Amniotic stem cell (primary cell): ENCODE measurements around the gene PRKCB.
"Not testable (repeated sequence)": the region's sequence is repeated elsewhere in the genome, so short reads cannot be mapped to it uniquely, and the experiment has no call there.

Experiments
- DNase-seq: peaks from one replicate; lab custom pipeline; 2025; lab: John Stamatoyannopoulos, UW

The PRKCB gene

DNA sequence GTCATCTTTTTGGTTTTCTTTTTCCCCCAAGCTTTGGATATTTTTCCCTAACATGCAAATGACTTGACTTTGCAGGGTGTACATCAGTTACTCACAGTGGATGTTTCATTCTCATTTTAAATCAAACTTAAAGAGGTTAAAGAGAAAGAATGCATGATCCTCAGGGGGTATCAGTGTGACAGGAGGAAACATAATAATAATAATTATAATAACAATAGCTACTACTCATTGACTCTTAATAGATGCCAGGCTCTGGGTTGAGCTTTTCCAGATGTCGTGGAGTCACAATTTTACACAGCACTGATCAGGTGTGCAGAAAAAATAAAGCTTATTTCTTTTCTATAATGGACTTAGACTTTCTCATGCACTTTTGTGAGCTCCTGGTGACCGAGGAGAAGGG, 263.1 kb downstream of the PRKCB start:
- no peak for DNase-seq

DNA sequence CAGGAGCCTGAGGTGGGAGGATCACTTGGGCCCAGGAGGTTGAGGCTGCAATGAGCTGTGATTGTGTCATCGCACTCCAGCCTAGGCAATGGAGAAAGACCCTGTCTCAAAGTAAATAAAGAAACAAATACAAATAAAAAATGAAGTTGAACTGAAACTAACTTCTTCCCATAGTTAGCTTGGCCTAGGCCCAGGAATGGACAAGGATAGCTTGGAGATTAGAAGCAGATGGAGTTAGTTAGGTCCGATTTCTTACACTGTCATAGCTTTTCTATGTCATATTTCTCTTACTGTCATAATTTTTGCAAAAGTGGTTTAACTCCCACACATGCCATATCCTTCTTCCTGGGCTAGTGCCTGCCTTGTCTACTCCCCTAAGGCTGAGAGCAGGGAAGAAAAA, 265.6 kb downstream of the PRKCB start:
- DNase-seq = no peak

DNA sequence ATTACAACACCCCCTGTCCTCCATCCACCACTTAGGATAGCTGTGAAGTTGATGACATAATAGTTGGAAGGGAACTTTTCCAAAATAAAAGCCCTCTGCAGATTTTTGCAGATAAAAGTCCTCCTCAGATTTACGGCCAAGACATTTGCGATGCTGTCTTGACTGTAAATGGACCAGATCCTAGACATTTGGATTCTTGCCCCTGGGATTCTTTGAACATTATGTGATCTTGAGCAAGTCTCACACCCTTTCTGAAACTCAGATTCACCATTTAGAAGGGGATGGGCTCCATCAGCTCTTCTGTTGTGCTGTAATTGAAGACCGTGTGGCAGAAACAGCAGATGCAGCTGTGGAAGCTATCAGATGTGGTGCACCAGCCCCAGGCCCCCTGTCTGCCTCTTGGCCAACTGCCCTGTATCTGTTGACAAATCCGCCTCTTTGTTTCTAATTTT, 266.5 kb downstream of the PRKCB start:
- DNase-seq = no peak

DNA sequence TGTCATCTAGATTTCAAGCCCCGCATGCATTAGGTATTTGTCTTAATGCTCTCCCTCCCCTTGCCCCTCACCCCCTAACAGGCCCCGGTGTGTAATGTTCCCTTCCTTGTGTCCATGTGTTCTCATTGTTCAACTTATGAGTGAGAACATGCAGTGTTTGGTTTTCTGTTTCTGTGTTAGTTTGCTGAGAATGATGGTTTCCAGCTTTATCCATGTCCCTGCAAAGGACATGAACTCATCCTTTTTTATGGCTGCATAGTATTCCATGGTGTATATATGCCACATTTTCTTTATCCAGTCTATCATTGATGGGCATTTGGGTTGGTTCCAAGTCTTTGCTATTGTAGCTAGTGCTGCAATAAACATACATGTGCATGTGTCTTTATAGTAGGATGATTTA, 269.7 kb downstream of the PRKCB start:
- DNase-seq = not testable (repeated sequence)

DNA sequence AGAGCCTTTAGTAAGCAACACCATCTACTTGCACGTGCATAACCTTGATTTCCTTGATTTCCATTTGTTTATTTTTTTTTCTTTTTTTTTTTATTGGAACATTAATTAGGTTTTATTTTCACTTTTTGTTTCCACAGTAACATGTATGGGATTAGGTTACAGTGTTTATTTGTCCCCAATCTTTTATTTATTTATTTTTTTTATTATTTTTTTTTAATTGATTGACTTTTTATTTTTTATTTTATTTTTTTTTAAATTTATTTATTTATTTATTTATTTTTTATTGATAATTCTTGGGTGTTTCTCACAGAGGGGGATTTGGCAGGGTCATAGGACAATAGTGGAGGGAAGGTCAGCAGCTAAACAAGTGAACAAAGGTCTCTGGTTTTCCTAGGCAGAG, 272.3 kb downstream of the PRKCB start:
- DNase-seq = not testable (repeated sequence)

DNA sequence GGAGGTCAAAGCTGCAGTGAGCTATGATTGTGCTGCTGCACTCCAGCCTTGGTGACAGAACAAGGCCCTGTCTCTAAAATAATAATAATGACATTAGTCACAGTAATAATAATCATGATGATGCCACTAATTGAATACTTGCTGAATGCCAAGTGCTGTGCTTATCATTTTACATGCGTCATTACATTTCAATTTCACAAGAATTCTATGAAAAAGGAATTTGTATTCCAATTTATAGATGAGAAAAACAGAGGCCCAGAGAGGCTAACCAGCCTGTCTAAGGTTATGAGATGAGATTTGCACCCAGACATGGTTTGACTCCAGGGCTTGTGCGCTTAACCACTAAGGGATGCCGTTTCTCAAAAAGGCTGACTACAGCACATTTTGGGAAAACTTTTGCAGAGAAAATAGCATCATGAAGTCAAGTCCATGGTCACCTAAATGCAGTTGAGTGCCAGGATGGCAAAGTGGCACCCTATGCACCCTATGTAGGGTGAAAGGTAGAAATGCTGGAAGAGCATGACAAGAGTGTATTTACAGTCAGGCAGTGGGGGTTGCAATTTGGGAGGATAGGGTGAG, 276.0 kb downstream of the PRKCB start:
- DNase-seq = no peak

DNA sequence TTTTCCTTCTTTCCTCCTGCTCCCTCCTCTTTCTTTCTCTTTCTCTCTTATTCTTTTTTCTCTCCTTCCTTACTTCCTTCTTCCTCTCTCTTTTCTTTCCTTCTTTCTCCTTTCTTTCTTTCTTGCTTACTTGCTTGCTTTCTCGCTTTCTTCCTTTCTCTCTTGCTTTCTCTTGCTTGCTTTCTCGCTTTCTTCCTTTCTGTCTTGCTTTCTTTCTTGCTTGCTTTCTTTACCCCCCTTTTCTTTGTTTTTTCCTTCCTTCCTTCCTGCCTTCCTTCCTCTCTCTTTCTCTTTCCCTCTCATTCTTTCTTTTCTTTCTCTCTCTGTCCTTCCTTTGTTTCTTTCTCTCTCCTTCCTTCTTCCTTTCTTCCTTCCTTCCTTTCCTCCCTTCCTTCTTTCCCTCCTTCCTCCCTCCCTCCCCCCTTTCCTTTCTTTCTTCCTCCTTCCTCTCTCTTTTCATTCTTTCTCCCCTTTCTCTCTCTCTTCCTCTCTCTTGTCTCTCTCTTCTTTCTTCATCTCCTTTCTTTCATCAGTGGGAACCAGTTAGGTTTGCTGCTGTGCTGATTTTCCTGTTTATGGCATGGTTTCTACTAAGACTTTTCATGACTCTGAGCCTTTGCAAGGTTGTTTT, 277.4 kb downstream of the PRKCB start:
- no peak for DNase-seq

DNA sequence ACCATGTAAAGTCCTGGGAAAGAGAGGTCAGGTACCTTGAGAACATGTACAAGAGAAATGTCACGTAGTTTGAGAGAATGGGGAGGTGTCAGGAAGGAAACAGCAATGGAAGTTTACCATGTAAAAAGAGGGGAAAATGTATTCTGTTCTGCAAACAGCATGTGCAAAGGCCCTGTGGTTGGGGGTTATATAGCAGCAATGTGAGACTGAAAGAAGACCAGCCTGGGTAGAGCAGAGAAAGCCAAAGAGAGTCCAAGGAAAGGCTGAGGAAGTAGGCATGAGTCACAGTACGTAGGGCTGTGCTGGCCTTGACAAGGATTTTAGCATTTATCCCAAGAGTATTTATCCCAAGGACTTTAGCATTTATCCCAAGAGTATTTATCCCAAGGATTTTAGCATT, 279.1 kb downstream of the PRKCB start:
- DNase-seq = no peak

DNA sequence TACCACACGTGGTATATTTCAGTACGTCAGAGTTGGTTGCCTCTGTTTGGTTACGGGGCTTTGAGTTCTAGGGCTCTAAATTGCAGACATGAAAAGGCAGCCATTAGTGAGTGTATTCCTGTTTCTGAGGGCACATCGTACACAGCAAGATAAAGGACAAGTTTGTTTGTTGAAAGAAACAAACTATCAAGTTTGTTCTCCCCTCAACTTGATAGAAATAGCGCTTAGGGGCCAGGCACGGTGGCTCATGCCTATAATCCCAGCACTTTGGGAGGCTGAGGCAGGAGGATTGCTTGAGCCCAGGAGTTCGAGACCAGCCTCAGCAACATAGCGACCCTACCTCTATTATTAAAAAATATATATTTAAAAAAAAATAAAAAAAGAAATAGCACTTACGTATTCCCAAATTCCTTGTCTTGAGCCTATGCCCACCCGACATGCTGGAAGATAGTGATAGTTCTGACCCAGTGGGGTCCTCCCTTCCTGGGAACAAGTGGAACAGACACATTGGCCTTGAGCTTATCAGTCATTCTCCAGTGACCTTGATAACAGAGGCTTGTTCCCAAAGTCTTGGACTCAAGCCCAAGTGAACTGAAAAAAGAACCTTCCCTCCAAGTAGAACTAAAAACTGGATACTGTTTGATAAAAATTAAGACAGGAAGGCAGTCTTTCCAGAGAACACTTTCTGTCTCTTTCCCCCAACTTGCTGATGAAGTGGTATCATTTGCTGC, 280.4 kb downstream of the PRKCB start:
- DNase-seq = no peak

DNA sequence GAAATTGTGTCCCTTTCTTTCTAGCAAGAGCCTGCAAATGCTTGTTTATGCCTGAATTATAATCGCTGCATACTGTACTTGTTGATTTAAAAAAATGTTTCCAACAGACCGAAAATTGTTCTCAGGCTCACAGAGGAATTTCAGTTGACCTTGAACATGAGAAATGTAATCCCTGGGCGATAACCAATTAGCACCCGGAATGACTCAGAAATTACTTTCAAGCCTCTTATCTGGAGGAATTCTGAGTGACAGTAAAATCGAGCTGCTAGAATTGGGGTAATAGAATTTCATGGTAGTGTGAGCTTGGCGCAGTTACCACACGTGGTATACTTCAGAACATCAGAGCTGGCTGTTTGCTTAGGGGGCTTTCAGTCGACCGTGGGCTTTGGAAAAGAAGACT, 281.2 kb downstream of the PRKCB start:
- DNase-seq = no peak

DNA sequence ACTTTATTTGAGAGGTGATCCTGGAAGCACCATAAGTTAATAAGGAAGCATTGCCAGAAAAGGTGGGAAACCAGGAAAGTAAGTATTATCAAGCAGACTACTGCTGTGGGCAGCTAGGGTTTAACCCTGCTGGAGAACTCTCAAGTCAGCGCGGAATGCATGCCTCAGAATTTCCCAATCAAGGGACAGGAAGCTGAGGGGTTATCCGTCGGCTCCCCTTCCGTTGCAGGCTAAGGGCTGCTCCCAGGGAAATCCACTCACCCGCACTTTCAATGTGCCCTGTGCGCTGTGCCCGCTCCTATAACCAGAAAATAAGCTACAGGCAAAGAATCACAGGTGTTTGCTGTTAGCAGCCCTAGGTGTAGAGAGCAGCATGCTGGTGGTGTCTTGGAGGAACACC, 281.9 kb downstream of the PRKCB start:
- no peak for DNase-seq

DNA sequence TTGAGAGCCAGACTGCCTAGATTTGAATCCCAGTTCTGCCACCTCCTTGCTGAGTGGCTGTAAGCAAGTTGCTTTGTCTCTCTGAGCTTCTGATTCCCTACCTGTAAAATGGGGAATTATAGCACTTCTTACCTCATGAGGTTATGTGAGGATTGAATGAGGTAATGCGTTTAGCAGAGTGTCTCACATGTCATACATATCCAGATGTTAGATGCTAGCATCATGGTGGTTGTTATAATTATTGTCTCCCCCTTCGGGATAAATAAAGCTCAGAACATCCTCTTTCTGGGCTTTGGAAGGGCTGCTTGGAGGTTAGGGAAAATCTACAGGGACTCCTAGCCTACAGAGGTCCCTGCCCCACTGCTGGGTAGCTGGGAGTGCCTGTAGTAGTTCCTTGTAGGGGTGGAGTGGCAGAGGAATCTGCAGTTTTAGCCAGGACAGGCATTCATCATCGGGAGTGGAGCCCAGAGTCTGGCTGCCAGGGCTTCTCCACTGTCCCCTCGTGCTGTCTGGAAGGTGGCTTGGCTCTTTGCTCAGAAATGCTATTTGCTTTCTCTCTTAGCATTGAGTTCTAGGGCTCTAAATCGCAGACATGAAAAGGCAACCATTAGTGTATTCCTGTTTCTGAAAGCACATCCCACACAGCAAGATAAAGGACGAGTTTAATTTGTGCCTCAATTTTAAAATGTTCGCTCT, 282.5 kb downstream of the PRKCB start:
- DNase-seq = no peak

DNA sequence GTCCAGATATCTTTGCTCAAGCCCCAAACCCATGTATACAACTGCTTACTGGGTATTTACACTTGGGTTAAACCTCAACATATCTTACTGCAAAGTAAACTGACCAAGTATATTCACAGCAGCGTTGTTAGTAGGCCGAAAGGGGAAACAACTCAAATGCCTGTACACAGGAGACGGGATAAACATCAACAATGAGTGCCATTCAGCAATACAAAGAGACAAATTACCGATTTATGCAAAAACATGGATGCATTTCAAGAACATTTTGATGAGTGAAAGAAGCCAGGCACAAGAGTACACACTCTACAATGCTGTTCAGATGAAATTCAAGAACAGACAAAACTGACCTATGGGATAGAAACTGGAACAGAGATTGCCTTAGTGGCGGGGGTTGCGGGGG, 284.0 kb downstream of the PRKCB start:
- no peak for DNase-seq

DNA sequence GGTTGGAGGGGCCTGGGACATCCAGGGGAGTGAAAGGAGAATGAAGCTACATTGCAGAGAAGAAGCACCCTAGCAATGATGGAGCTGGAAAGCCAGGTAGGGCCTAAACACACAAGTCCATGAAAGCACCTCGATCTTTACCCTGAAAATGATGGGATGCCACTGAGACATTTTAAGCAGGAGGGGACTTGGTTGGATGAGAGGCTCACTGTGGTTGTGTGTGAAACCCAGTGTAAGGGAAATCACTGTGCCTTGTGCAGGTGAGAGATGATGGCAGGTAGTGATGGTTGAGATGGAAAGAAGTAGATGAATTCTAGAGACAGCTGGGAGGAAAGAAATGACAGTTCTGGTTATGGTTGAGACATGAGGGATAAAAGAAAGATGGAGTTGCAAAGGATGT, 287.5 kb downstream of the PRKCB start:
- no peak for DNase-seq

DNA sequence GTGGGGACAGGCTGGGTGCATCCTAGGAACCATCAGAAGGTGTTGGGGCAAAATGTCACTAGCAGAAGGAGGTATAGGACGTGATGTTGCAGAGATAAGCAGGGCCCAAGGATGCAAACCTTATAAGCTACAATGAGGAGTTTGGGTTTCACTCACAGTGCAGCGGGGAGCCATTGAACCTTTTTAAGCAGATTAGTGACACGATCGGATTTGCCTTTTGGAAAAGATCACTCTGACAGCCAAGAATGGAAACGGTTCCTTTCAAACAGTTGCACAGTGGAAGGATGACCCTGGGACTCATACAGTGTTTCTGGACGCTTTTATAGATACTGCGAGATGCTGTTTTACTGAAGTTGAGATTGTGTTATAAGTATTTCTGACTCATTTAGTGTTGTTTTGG, 288.5 kb downstream of the PRKCB start:
- DNase-seq = no peak

DNA sequence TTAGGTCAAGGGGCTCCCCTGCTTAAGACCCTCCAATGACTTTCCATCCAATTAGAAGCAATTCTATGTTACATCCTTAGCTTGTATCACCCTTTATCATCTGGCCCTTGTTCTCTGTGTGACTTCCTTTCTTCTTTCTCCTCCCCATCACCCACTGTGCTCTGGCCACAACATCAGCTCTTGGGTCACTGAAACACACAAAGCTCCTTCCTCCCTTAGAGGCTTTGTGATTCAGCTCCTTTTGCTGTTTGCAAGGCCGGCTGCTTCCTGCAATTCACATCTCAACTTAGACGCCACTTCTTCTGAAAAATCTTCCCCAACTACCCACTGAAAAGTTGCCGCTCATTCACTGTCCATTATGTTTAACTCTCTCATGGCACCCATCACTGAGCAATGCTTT, 289.4 kb downstream of the PRKCB start:
- DNase-seq = no peak

DNA sequence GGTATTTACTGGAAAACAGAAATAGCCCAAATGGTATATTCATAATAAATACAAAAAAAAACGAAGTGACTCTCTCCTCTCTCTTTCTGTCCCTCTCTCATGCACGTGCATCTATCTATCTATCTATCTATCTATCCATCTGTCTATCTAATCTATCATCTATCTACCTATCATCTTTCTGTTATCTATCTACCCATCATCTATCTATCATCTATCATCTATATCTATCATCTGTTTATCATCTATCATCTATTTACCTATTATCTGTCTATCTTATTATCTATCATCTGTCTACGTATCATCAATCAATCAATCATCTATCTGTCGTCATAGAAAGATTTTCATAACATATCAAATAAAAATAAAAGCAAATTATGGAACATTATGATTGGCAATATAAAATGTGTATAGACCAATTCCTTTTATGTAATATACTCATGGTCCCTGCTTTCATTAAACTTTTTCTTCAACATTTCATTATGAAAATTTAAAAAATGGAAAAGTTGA, 293.7 kb downstream of the PRKCB start:
- DNase-seq = no peak

DNA sequence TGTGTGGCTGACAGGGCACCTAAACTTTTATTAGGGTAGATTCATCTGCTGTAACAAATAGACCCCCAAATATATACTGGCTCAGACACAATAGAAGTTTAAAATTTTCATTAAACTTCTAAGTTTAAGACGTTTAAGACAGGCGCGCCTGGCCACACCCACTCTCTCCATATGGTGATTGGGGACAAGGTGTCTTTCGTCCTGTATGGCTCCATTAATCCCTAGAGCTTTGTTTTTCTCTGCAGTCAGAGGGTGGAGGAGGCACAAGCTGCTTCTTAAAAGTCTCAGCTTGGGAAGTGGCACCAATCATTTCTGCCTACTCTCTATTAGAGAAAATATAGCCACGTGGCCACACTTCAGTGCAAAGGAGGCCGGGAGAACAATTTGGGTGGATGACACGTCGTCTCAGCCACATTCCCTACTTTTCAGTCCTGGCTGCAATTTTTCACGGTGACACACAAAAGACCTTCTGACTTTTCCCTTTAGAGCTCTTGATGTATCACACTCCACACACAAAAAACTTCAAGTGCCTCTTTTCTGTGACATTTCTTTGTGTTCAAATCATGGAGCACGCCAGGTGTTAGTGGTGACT, 294.8 kb downstream of the PRKCB start:
- no peak for DNase-seq

DNA sequence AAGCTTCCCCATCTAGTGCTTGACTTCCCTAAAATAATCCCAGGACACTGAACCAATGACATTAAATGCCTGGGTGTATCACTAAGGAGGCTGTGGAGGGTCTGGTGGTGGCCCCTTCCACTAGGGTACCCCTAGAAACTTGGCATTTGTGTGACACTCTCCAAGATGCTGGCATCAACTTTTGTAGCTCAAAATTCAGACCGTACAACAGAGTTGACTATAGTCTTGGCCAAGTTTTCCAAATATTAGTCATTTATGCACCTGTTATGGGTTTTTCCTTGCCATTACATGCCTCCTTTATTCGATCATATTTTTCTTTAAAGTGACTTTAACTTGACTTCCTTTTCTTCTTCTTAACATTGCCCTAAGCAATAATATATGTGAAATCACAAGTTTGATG, 295.5 kb downstream of the PRKCB start:
- DNase-seq = no peak

DNA sequence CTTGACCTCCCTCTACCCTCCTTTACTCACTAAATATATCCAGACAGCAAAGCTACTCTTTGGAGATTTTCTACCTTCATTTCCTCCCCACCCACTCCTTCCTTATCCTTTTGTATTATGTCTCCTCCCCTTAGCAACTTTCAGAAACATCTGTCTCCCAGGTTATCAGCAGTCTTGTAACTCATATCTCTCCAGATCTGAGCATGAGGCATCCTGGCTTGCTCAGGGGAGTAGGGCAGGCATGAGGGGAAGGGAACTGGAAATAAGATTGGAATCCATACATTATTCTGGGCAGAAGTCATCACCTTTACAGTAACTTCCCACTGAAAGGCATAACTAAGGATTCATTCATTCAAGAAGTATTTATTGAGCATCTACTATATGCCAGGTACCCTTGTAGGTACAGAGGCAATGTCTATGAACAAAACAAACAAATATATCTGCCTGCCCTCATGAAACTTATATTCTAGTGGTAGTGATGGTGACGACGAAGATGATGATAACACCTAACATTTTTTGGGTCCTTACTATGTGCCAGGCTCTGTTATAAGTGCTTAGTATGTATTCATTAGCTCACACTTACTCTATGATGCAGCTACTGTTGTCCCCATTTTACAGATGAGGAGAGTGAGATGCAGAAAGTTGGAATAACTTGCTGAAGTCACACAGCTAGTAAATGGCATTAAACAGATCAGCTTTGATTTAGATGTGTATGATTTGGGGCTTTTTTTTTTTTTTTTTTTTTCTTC, 296.4 kb downstream of the PRKCB start:
- DNase-seq = no peak

DNA sequence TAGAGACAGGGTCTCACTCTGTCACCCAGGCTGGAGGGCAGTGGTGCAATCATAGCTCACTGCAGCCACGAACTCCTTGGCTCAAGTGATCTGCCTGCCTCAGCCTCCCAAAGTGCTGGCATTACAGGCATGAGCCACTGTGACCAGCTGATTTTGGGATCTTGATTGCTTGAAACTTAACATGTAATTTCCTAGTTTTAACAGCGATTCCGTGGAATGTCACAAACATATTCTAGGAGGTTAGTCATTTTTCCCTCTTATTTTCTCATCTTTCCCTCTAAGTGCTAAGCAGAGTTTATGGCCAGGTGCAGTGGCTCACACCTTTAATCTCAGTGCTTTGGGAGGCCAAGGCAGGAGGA, 297.0 kb downstream of the PRKCB start:
- no peak for DNase-seq
